Sciatic nerve (tissue), 2 donors: ENCODE data around the gene PRPF38B. TPM values are rescaled to one million over a fixed set of nuclear protein-coding genes. Genes with fewer than 3 reads are reported as not detected.

ENCODE experiments used
- ATAC-seq: fragments of 200-7000 bp; cut with Tn5 transposase; one replicate; pipeline ENCODE4 v1.9.1; 2020; ENCODE audit warnings: mild to moderate bottlenecking, moderate library complexity
- DNase-seq: peaks from one replicate; pipeline ENCODE4 v3.0.0-alpha.2; 2020; ENCODE audit warnings: low spot score
- intact Hi-C: fragments of 100-400 bp; cut with DNase I; formaldehyde crosslinking; loops from one replicate; pipeline ENCODE4 v1.14.2; 2022
- total RNA-seq: library from RNA; stranded (reverse); fragmentation: NEBNext Ultra II Directional; extraction: Animal tissue kit (Norgen Biotek cat#: 25700); gene quantifications from one replicate; pipeline ENCODE4 v1.2.1, GENCODE V29; 2021
- donor health status: DM: no; HTN: no; CAD: no.
- donor health status: DM: no; HTN: no; CAD: no.

Gene PRPF38B
- total RNA-seq, 1 donor from 2014 or later, result 40.8 TPM

DNA sequence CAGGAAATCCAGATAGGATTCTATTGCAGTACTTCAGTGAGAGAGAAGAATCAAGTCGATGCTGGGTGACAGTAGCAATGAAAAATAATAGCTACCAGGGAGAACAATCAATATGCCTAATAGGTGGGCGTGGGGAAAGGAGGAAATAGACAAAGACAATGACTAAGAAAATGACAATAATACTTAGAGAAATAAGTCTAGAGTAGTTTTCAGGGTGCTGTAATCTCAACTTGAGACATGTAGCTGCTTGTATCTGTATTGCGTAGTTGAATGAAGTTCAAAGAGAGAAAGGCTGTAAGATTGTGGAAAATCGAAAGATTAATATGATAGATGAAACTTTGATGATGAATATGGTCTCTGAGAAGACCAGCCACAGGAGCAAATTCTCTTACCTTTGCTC lies 57.0 kb downstream of the PRPF38B start:
- no peak for ATAC-seq
- no peak for DNase-seq
- intact Hi-C loops, result no loop called here

DNA sequence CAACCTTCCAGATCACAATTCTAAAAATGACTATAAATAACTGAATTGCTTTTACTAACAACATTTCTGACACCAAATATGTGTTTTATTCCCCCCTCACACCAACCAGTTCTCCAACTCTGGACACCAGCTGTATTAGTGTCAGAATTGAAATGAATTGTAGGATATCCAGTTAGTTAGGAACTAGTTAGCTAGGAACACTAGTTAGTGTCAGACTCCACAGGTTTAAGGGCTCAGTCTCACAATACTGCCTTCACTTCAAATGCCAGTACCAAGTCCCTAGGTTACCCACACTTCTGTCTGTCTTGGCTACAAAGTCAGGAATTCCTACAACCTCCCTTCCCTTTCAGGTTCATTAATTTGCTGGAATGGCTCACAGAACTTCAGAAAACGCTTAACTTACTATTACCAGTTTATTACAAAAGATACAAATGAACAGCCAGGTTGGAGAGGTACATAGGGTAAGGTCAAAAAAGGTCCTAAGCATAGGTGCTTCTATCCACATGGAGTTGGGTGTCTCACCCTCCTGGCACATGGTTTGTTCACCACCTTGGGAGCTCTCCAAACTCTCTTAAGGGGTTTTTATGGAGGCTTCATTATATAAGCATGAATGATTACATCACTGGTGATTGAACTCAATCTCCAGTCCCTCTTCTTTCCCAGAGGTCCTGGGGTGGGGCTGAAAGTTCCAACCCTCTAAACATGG lies 58.5 kb downstream of the PRPF38B start:
- no peak for DNase-seq
- intact Hi-C loops, result no loop called here
- ATAC-seq, result no peak

Other genes with a start within 250 kb of the PRPF38B start
- gene NBPF6, start 242.0 kb upstream of the PRPF38B start, total RNA-seq, result not detected
- 32.3 TPM for gene EEIG2, start 132.2 kb upstream of the PRPF38B start, total RNA-seq
- gene HENMT1, start 31.2 kb upstream of the PRPF38B start, total RNA-seq, result 3.9 TPM
- not detected for gene FNDC7, start 20.6 kb downstream of the PRPF38B start, total RNA-seq
- 78.0 TPM for gene STXBP3, start 54.4 kb downstream of the PRPF38B start, total RNA-seq
- gene AKNAD1, start 164.8 kb downstream of the PRPF38B start, total RNA-seq, result 1.3 TPM
- 22.1 TPM for gene GPSM2, start 184.7 kb downstream of the PRPF38B start, total RNA-seq